Measurements from ENCODE around the gene CCDC194. TPM values are rescaled to one million over a fixed set of nuclear protein-coding genes. Genes with fewer than 3 reads are reported as not detected.

The CCDC194 gene
- total and polyA plus RNA-seq, 2 of the 13 experiments (the other 11 are each of a cell fraction or from before 2014, with no cell fraction given): 0.13 to 0.21 TPM

- no peak for TF ChIP-seq SP1 (IDR thresholded peaks at IDR 0.05)
- peak; percentile 62; the same call in 1 of the 2 replicates for TF ChIP-seq SP1 (CRISPR knock-in tag; IDR thresholded peaks at IDR 0.05)
- TF ChIP-seq SCMH1 (CRISPR knock-in tag; IDR thresholded peaks at IDR 0.05; ENCODE audit: borderline replicate concordance): no peak
- TF ChIP-seq ZBTB7A (CRISPR knock-in tag; IDR thresholded peaks at IDR 0.05): no peak
- TF ChIP-seq ZNF275 (CRISPR knock-in tag; IDR thresholded peaks at IDR 0.05; ENCODE audit: borderline replicate concordance): no peak
- no peak for TF ChIP-seq ZSCAN20 (CRISPR knock-in tag; IDR thresholded peaks at IDR 0.05; ENCODE audit: borderline replicate concordance)
- TF ChIP-seq ZNF713 (CRISPR knock-in tag; IDR thresholded peaks at IDR 0.05): no peak
- TF ChIP-seq ZNF781 (CRISPR knock-in tag; IDR thresholded peaks at IDR 0.05; ENCODE audit: borderline replicate concordance, not compliant biosample characterization): peak; percentile 64
- TF ChIP-seq MXD1 (CRISPR knock-in tag; IDR thresholded peaks at IDR 0.05): no peak
- no peak for TF ChIP-seq ADNP (CRISPR knock-in tag; IDR thresholded peaks at IDR 0.05)
- TF ChIP-seq ZEB1 (IDR thresholded peaks at IDR 0.05; ENCODE audit: insufficient replicate concordance, low read depth): peak; percentile 79
- no peak for TF ChIP-seq HDAC6 (IDR thresholded peaks at IDR 0.05; ENCODE audit: low read depth, low read length)
- no peak; the same call in 1 of the 2 replicates for TF ChIP-seq GTF2F1 (IDR thresholded peaks at IDR 0.05; ENCODE audit: low read length)
- peak; percentile 51; the same call in 1 of the 2 replicates for TF ChIP-seq ZNF414 (CRISPR knock-in tag; IDR thresholded peaks at IDR 0.05)
- TF ChIP-seq HOXA3 (CRISPR knock-in tag; IDR thresholded peaks at IDR 0.05): peak; percentile 53
- peak; percentile 50 for TF ChIP-seq DMAP1 (CRISPR knock-in tag; IDR thresholded peaks at IDR 0.05)
- TF ChIP-seq ZBTB20 (CRISPR knock-in tag; IDR thresholded peaks at IDR 0.05; ENCODE audit: borderline replicate concordance, low read depth): 0 out of 2 replicates have a peak, but pooled peaks have one; percentile 68
- TF ChIP-seq NCOR1 (IDR thresholded peaks at IDR 0.05; ENCODE audit: borderline replicate concordance, low read length): no peak
- TF ChIP-seq ZNF629 (CRISPR knock-in tag; conservative IDR thresholded peaks at IDR 0.05): peak; percentile 18; the same call in 1 of the 2 replicates
- TF ChIP-seq CCAR2 (optimal IDR thresholded peaks at IDR 0.05; ENCODE audit: low read depth, low read length): no peak
- TF ChIP-seq ZHX1 (CRISPR knock-in tag; IDR thresholded peaks at IDR 0.05; ENCODE audit: low read depth): no peak
- no peak for TF ChIP-seq ZNF337 (CRISPR knock-in tag; IDR thresholded peaks at IDR 0.05; ENCODE audit: borderline replicate concordance, low read depth)
- peak; percentile 66; the same call in 1 of the 2 replicates for TF ChIP-seq MEF2D (CRISPR knock-in tag; IDR thresholded peaks at IDR 0.05)
Observed at GRCh38 chr19:17405250-17406045, 11.5 kb upstream of the CCDC194 start, which contains the start of gene BST2 (continued).
